Upper lobe of left lung (tissue), 6 donors: ENCODE results near the gene SERPINB12. TPM values are rescaled to one million over a fixed set of nuclear protein-coding genes. Genes with fewer than 3 reads are reported as not detected.

Experiments used
- ATAC-seq, 2 donors: fragments of 200-7000 bp; cut with Tn5 transposase; one replicate each; pipeline ENCODE4 v1.9.1; 2022; ENCODE audit warnings: mild to moderate bottlenecking in 2 of 2, moderate library complexity in 2 of 2; ENCODE audit not compliant: low FRiP score in 2 of 2
- DNase-seq, 2 donors: peaks; one replicate each; pipeline ENCODE4 v3.0.0-alpha.2; 2019 to 2020
- H3K27ac ChIP-seq, 4 donors: fragments of 200-600 bp; sonication (generic); one replicate each; pipeline ENCODE4 v1.5.1; 2016 to 2019
- H3K27me3 ChIP-seq, 4 donors: fragments of 200-600 bp; sonication (generic); one replicate each; pipeline ENCODE4 v1.5.1; 2017 to 2019
- H3K36me3 ChIP-seq, 4 donors: fragments of 200-600 bp; sonication (generic); one replicate each; pipeline ENCODE4 v1.5.1; 2016 to 2019
- H3K4me1 ChIP-seq, 4 donors: fragments of 200-600 bp; sonication (generic); one replicate each; pipeline ENCODE4 v1.5.1; 2018 to 2019
- H3K4me3 ChIP-seq, 4 donors: fragments of 200-600 bp; sonication (generic); one replicate each; pipeline ENCODE4 v1.5.1; 2017 to 2019; ENCODE audit warnings: mild to moderate bottlenecking in 2 of 4, moderate library complexity in 1 of 4
- H3K9me3 ChIP-seq, 4 donors: fragments of 200-600 bp; sonication (generic); one replicate each; pipeline ENCODE4 v1.5.1; 2018 to 2019
- EP300 ChIP-seq, 4 donors: sonication (generic); formaldehyde crosslinking; IDR thresholded peaks; one replicate each; pipeline ENCODE4 v1.5.1; 2017; ENCODE audit warnings: antibody characterized with exemption in 4 of 4, control low read depth in 2 of 4
- POLR2A ChIP-seq, 4 donors: fragments of 450-650 bp; IDR thresholded peaks; one replicate each; pipeline ENCODE4 v1.5.1; 2016 to 2017; ENCODE audit warnings: antibody characterized with exemption in 4 of 4, mild to moderate bottlenecking in 2 of 4
- POLR2AphosphoS5 ChIP-seq, 2 donors: sonication (generic); formaldehyde crosslinking; IDR thresholded peaks; one replicate each; pipeline ENCODE4 v1.5.1; 2017; ENCODE audit warnings: antibody characterized with exemption in 2 of 2
- WGBS, 2 donors: methylation state at CpG; one replicate each; pipeline ENCODE4 v1.1.5; 2017 to 2018; 5-methylcytosine and 5-hydroxymethylcytosine counted together
- total RNA-seq, 6 donors: library from RNA; depleted of rRNA in 4 of 6; stranded (reverse); fragments of >200 nt in 4 of 6; gene quantifications; one replicate each; pipeline versions ENCODE4 v1.1.0 to v1.2.1, GENCODE V29; 2016 to 2021
- TF ChIP-seq, protein P1 (sequence below), 6 experiments: fragments of 450-650 bp in 4 of 6; fragments of 200-600 bp in 2 of 6; sonication (generic) in 2 of 6; IDR thresholded peaks; one replicate each; pipeline ENCODE4 v1.5.1; 2016 to 2019; ENCODE audit warnings: antibody characterized with exemption in 6 of 6
- donor health status: DM: no; HTN: no; CAD: no; lungs with moderate emphysema.
- donor health status: DM: no; HTN: yes; CAD: no; lungs with severe emphysema.

SERPINB12 gene
- total RNA-seq, 6 donors from 2014 or later = not detected

DNA sequence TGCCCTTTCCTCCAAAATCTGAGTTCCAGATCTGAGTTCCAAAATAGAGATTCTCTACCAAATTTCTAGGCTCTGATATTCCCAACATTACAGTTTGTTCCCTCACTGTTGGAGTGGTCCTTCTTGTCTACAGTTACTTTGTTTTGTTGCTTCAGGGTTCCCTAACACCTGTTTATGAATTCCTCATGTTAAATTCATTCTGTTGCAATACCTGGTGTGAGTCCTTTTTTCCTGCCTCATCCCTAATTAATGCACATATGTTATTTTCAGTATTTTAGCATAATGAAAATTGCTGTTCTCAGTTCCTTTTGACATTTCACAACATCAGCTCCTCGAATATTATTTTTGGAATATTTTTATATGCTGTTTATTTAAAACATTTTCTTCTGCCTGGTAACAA, 61.2 kb downstream of the SERPINB12 start:
- H3K4me3 ChIP-seq = no peak overlapping the region
- DNase-seq (no peak), ATAC-seq (no peak)
- no peaks in the 10 kb centered on the region for H3K9me3 ChIP-seq
- H3K36me3 ChIP-seq = no peaks in the 10 kb centered on the region
- TF ChIP-seq POLR2AphosphoS5 (IDR thresholded peaks at IDR 0.05) = no peak
- no peak for TF ChIP-seq POLR2A (IDR thresholded peaks at IDR 0.05)
- TF ChIP-seq EP300 (IDR thresholded peaks at IDR 0.05) = no peak
- TF ChIP-seq, protein P1, sequence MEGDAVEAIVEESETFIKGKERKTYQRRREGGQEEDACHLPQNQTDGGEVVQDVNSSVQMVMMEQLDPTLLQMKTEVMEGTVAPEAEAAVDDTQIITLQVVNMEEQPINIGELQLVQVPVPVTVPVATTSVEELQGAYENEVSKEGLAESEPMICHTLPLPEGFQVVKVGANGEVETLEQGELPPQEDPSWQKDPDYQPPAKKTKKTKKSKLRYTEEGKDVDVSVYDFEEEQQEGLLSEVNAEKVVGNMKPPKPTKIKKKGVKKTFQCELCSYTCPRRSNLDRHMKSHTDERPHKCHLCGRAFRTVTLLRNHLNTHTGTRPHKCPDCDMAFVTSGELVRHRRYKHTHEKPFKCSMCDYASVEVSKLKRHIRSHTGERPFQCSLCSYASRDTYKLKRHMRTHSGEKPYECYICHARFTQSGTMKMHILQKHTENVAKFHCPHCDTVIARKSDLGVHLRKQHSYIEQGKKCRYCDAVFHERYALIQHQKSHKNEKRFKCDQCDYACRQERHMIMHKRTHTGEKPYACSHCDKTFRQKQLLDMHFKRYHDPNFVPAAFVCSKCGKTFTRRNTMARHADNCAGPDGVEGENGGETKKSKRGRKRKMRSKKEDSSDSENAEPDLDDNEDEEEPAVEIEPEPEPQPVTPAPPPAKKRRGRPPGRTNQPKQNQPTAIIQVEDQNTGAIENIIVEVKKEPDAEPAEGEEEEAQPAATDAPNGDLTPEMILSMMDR (IDR thresholded peaks at IDR 0.05) = no peak
- H3K4me1 ChIP-seq = no peaks in the 10 kb centered on the region
- no peak overlapping the region for H3K27ac ChIP-seq
- no peaks in the 10 kb centered on the region for H3K27me3 ChIP-seq
- 53 to 67% methylated on average over 1 of the region's 1 CpG for WGBS, 2 donors

- no peaks in the 10 kb centered on the region for H3K27me3 ChIP-seq
- no peaks in the 10 kb centered on the region for H3K4me1 ChIP-seq
- no peaks in the 10 kb centered on the region for H3K36me3 ChIP-seq
- no peak for TF ChIP-seq EP300 (IDR thresholded peaks at IDR 0.05)
- TF ChIP-seq POLR2AphosphoS5 (IDR thresholded peaks at IDR 0.05) = no peak
- no peak for TF ChIP-seq POLR2A (IDR thresholded peaks at IDR 0.05)
- TF ChIP-seq, protein P1 (IDR thresholded peaks at IDR 0.05) = no peak
- H3K27ac ChIP-seq = no peak overlapping the region
- DNase-seq (no peak), ATAC-seq (no peak)
- WGBS, 2 donors = 20 to 41% methylated on average over 1 of the region's 1 CpG
- H3K9me3 ChIP-seq = no peaks in the 10 kb centered on the region
- H3K4me3 ChIP-seq = no peak overlapping the region
These were observed 61.6 kb downstream of the SERPINB12 start for GRCh38 chr18:63603772-63604171.

DNA sequence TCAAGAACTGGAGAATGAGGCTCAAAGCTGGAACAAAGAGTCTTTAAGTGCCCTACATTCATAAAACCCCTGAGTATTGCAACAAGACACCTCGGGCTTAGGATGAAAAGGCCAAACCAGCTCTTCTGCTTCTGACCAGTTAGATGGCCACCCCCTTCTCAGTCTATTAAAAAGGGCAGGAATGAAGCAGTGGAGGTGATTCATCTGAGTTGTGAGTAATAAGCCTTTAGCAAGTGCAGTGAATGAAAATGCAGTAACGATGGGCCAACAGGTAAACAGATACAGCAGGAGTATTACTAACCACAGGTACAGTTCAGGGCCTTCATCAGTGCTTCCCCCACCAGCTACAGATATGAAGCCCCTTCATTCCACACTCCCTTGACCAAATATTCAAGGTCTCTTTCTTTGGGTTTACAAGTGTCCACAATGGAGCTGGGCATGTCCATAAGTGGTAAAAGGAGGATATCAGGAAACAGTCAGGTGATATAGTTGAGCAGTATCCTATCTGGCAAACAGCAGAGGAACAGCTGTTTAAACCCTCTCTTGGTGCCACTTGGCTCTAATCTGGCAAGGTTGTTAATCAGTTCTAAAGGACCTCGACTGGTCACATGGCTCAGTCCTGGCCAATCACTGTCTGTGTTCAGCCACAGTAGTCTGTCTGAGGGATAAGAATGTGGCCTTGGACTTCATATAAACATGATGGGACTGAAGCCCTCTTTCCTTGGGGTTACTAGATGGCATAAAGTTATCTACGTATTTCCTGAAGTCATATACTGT, 62.8 kb downstream of the SERPINB12 start:
- TF ChIP-seq, protein P1 (IDR thresholded peaks at IDR 0.05) = no peak
- TF ChIP-seq EP300 (IDR thresholded peaks at IDR 0.05) (no peak), POLR2A (IDR thresholded peaks at IDR 0.05) (no peak), POLR2AphosphoS5 (IDR thresholded peaks at IDR 0.05) (no peak)
- Histone ChIP-seq H3K27ac (no peak overlapping the region), H3K4me3 (no peak overlapping the region), H3K4me1 (no peaks in the 10 kb centered on the region), H3K36me3 (no peaks in the 10 kb centered on the region), H3K9me3 (no peaks in the 10 kb centered on the region), H3K27me3 (no peaks in the 10 kb centered on the region)
- ATAC-seq (no peak), DNase-seq (no peak)
- 69 to 73% methylated on average over 4 of the region's 4 CpGs for WGBS, 2 donors

- no peak for DNase-seq
- no peak overlapping the region for H3K27ac ChIP-seq
- TF ChIP-seq, protein P1 (IDR thresholded peaks at IDR 0.05) = no peak
- no peak for TF ChIP-seq POLR2AphosphoS5 (IDR thresholded peaks at IDR 0.05)
- TF ChIP-seq POLR2A (IDR thresholded peaks at IDR 0.05) = no peak
- TF ChIP-seq EP300 (IDR thresholded peaks at IDR 0.05) = no peak
- no peaks in the 10 kb centered on the region for H3K27me3 ChIP-seq
- no peaks in the 10 kb centered on the region for H3K4me1 ChIP-seq
- no peaks in the 10 kb centered on the region for H3K36me3 ChIP-seq
- WGBS, 2 donors = 82 to 83% methylated on average over 3 of the region's 3 CpGs
- no peak overlapping the region for H3K4me3 ChIP-seq
- no peak for ATAC-seq
- H3K9me3 ChIP-seq = no peaks in the 10 kb centered on the region
These were observed 64.4 kb downstream of the SERPINB12 start for GRCh38 chr18:63606526-63606925.

- H3K4me1 ChIP-seq = no peaks in the 10 kb centered on the region
- WGBS, 2 donors = 75 to 79% methylated on average over 4 of the region's 4 CpGs
- H3K9me3 ChIP-seq = no peaks in the 10 kb centered on the region
- no peaks in the 10 kb centered on the region for H3K27me3 ChIP-seq
- DNase-seq (no peak), ATAC-seq (no peak)
- no peaks in the 10 kb centered on the region for H3K36me3 ChIP-seq
- H3K27ac ChIP-seq = no peak overlapping the region
- TF ChIP-seq POLR2AphosphoS5 (IDR thresholded peaks at IDR 0.05) = no peak
- TF ChIP-seq, protein P1 (IDR thresholded peaks at IDR 0.05) = no peak
- no peak for TF ChIP-seq POLR2A (IDR thresholded peaks at IDR 0.05)
- TF ChIP-seq EP300 (IDR thresholded peaks at IDR 0.05) = no peak
- no peak overlapping the region for H3K4me3 ChIP-seq
These were observed 71.3 kb downstream of the SERPINB12 start for GRCh38 chr18:63613420-63613819.
